Left kidney (tissue), 2 donors: Measurements from ENCODE around the gene ZGRF1. TPM values are rescaled to one million over a fixed set of nuclear protein-coding genes. Genes with fewer than 3 reads are reported as not detected.
"Not testable (repeated sequence)": the region's sequence is repeated elsewhere in the genome, so short reads cannot be mapped to it uniquely, and the experiment has no call there.

Experiments
- DNase-seq: peaks from one replicate; pipeline ENCODE4 v3.0.0-alpha.2; 2013
- polyA plus RNA-seq: library from polyadenylated mRNA; unstranded; fragments of 120-200 nt; gene quantifications from one replicate; pipeline ENCODE4 v1.2.1, GENCODE V29; 2013; ENCODE audit not compliant: insufficient read length

Gene ZGRF1
- polyA plus RNA-seq, 1 donor = 30.3 TPM

DNA sequence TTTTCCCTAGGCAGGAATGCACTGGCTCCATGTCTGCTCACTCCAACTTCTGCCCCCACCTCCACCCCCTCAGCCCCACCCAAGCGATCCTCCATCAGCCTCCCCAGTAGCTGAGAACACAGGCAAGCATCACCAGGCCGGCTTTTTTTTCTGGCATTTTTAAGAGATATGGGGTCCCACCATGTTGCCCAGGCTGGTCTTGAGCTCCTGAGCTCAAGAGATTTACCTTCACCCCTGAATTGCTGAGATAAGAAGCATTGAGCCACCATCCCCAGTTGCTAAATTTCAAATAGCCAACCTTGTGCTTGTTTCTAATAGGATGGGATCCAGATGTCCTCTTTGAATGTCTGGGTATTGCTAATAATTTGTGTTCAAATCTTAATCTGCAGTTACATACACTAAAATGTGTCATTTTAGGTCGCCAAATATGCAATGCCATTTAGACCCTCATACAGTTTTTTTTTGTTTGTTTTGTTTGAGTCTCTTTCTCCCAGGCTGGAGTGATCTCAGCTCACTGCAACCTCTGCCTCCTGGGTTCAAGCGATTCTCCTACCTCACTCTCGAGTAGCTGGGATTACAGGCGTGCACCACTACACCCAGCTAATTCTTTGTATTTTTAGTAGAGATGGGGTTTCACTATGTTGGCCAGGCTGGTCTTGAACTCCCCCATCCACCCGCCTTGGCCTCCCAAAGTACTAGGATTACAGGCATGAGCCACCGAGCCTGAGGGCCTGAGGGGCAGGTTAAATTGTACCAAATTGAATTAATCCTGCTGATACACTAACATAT is 9.0 kb upstream of the ZGRF1 start:
- no peak for DNase-seq

- not testable (repeated sequence) for DNase-seq
These were observed 8.2 kb upstream of the ZGRF1 start for GRCh38 chr4:112644595-112645535.

DNA sequence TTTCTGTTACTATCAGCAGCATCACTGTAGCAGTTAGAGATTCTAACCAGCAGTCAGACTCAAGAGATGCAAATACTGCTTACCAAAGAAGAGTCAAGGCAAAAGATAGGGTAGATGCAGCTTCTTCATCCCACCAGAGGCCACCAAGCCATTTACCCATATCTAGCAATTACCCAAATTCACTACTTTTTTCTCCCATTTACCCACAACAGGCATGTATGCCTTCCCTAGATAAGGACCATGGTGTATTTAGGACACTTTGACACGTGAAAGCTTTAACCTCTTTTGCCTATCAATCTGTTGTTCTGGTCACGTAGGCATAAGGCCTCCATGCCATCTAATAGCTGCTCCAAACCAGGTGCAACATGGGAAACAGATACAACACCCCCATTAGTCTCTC is 5.8 kb upstream of the ZGRF1 start:
- no peak for DNase-seq

DNA sequence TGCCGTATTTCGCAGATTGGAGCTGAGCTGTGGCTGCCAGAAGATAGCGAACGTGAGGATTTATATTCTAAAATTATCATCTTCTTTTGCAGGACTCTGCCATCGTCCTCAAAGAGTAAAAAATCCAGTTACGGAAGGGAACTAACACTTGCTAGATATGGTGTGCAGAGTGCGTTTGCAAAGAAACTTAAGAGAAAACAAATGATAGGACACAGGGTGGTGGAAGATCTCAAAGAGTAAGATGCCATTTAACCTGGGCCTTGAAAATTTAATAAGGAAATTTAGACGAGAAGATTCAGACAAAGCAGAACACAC is 800 bp upstream of the ZGRF1 start:
- no peak for DNase-seq

DNA sequence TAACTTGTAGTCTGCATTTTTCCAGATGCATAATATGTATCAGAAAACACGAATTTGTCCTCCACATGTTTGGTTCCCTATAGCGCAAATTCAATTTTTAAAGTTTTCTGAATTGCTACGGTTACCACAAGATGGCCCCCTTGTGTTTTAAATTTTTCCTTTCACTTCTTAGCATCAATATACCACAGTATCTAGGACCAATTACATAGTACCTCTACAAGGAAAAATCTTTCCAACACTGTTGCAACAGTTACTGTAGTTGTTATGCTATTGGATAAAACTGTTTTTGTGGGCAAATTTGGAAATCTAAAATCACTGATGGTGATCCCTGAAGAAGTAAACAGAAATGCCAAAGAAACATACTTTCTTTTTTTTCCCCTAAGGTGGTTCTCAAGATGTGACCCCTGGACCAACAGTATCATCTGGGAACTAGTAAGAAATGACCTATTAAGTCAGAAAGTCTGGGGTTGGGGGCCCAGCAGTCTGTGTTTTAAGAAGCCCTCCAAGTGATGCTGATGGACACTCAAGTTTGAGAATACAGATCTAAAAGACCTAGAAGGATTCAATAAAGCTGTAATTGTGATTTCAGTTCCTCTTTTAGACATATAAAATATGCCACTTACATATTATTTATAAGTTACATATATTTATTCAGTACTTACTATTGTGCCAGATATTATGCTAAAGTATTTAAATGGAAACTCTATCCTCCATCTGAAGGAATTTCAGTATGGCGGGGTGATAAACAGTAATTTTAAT is 3.1 kb downstream of the ZGRF1 start:
- DNase-seq = no peak

DNA sequence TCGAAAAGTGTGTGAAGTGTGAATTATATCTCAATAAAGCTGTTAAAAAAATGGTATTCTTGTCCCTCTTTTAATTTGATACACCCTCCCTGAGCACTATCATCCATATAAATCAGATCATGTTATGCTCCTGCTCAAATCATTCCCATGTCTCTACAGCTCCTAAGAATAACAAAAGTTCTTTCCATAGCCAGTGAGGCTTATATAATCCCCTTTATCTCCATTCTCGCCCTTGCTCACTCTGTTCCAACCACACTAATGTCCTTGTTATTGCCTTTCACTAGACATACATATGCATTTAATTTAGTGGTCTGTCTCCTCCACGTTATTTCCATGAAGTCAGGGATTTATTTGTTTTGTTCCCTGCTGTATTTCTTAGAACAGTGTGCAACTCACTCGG is 10.5 kb downstream of the ZGRF1 start:
- DNase-seq = no peak

GRCh38 chr4:112616984-112617383 is 19.7 kb downstream of the ZGRF1 start:
- no peak for DNase-seq

- DNase-seq = not testable (repeated sequence)
These were observed 23.9 kb downstream of the ZGRF1 start for GRCh38 chr4:112612814-112613213.

GRCh38 chr4:112604589-112604988 is 32.1 kb downstream of the ZGRF1 start:
- peak; percentile 54 for DNase-seq

DNA sequence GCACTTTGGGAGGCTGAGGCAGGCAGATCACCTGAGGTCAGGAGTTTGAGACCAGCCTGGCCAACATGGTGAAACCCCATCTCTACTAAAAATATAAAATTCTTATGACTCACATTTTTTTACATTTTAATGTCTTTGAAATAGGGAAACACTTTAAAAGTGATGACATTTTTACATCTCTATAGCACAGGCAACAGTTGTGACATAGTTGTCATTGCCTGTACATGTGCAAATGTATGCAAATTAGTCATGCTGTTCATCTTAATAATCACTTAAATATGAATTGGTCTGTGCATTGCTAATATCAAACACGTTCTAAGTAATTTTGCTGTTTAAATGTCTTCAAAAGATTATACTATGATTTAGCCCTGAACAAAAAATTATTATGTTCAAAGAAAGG is 41.7 kb downstream of the ZGRF1 start:
- DNase-seq = no peak

- no peak for DNase-seq
These were observed 43.1 kb downstream of the ZGRF1 start for GRCh38 chr4:112593438-112594133.

DNA sequence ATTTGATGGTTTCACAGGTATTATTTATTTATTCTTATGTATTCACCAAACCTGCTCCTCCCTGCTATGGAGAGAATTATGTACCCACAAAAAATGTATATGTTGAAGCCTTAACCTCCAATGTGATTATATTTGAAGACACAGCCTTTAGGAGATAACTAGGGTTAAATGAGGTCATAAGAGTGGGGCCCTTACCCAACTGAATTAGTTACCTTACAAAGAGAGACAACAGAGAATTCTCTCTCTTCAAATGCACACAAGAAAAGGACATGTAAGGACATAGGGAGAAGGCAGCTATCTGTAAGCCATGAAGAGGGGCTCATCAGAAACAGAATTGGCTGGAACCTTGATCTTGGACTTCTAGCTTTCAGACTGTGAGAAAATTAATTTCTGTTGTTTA is 44.0 kb downstream of the ZGRF1 start:
- DNase-seq = no peak

DNA sequence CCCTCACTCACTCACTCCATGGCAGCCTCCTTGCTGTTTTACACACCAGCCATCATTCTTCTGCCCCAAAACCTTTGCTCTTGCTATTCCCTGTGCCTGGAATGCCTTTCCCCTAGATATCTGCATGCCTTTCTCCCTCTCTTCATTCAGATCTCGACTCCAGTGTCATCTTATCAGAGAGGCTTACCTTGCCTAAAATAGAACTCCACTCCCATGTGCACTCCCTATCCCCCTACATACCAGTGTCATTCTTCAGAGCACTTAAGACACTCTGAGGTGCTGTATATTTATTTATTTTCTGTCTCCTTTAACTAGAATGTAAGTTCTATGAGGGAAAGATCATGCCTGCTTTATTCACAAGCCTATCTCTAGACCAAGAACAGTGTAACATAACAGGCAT is 45.1 kb downstream of the ZGRF1 start:
- no peak for DNase-seq

DNA sequence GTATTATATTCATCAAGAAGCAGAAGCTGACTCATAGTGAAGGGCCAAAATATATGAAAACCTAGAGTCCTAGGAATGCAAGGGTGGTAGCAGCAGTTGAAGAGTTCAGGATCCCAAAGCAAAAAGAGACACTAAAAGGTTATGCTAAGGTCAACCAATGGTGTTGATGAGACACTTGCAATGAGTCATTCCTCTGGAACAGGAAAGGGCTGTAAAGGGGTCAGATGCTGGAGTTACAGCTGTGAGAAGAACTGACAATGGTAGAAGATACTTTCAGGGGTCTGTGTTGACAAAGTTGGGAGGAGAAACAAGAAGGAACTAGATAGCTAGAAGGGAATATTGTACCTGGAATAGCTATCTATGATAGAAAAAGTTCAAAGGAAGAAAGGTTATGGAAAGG is 47.5 kb downstream of the ZGRF1 start:
- DNase-seq = no peak

GRCh38 chr4:112585977-112586736 is 50.6 kb downstream of the ZGRF1 start:
- no peak for DNase-seq

DNA sequence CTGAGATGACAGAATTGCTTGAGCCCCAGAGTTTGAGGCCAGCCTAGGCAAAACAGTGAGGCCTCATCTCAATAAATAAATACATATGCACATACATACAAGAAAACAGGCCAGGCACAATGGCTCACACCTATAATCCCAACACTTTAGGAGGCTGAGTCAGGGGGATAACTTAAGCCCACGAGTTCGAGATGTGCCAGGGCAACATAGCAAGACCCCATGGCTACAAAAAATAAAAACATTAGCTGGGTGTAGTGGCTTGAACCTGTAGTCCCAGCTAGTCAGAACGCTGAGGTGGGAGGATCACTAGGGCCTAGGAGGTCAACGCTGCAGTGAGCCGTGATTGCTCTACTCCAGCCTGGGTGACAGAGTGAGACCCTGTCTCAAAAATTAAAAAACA is 69.2 kb downstream of the ZGRF1 start:
- no peak for DNase-seq

DNA sequence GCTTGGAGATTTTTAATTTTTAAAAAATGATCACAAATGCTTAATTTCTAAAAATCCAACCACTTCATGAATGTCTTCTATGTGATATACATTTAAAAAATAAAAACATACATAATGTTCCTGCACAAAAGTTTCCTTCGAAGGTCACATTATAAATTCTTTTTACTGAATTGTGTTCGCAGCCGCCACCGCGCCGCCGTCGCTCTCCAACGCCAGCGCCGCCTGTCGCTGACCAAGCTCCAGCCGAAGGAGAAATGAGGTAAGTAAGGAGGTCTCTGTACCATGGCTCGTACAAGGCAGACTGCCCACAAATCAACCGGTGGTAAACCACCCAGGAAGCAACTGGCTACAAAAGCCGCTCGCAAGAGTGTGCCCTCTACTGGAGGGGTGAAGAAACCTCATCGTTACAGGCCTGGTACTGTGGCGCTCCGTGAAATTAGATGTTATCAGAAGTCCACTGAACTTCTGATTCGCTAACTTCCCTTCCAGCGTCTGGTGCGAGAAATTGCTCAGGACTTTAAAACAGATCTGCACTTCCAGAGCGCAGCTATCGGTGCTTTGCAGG is 71.9 kb downstream of the ZGRF1 start:
- DNase-seq = no peak

GRCh38 chr4:112563431-112564200 is 73.1 kb downstream of the ZGRF1 start:
- no peak for DNase-seq

DNA sequence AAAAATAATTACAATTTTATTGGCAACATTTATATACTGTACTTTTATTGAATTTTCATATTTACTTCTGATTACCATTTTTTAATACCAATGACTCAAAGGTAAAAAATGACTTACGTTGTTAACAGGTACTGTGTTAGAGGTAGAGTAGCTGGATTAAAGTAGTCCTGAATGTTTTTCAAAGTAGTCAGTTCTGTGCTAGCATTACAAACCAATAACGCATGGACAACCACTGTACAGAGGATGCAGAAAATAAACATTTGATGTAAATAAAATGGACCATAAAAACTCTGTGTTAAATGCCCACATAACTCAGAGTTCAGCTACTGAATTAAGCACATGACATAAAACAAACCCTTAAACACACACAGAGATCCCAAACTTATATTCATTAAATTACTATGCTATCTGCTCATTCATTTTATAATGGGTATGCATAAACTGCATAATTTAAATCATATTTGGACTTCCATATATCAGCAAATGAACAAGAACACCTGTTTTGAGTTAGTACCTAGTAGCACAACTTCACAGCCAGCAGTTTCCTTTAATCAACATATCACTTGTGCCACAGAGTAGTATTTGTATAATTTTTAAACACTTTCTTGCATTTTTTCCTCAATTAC is 74.3 kb downstream of the ZGRF1 start:
- DNase-seq = no peak

DNA sequence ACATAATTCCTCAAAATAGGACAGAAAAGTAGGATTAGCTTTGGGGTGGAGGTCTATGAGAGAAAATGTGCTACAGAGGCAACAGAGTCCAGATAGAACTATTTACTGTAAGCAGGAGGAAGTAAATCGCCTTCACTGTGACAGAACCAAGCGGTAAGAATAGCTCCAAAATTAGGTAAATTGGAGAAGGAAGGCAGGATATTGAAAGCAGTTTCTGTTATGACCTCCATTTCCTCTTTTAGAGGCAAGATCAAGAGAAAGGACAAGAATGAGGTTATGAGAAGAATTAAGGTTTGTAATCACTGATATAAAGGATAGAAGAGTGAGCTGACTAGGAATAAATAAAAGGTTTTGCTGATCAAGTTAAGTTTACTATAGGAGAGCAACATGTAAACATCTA is 76.6 kb downstream of the ZGRF1 start:
- no peak for DNase-seq
